ENCODE results near the gene SLC25A29.
"Not testable (repeated sequence)": the region's sequence is repeated elsewhere in the genome, so short reads cannot be mapped to it uniquely, and the experiment has no call there.

The SLC25A29 gene

DNA sequence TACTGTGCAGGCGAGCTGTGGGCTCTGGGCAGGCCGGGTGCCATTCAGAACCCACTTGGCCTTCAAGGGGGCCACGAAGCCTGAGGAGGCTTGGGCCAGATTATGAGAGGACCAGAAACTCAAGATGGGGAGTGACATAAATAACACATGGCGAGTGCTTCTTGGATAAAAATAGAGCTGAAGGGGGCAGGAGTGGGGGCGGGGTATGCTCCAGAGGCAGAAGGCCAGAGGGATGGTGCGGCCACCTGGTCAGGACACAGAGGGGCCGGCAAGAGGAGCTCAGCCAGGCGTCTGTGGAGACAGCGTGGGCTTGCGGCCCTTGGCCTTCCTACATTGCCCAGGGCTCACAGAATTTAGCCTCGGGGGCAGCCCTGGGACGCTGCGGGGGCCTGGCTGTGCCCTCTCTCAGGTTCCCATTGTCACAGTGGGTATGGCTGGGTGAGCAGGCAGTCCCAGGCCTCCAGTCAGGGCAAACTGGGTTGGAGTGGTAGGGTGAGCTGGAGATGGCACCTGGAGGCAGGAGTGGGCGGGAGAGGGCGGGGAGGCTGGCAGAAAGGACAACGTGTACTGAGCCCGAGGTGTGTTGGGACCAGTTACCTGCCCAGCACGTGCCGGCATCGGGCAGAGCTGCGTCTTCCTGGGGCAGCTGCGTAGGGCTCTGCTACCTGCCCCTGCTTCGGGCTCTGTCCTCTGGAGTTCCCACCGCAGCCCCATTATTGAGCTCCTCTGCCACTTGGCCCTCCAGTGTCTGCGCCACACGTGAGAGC lies 7.4 kb upstream of the SLC25A29 start:
- DNase-seq (ENCODE audit: low spot score in 2 of 2) (no peak), ATAC-seq (replicated peaks; ENCODE audit: extremely low read depth, poor library complexity, severe bottlenecking) (no peak)
- no peaks in the 10 kb centered on the region for H3K27me3 Mint-ChIP-seq
- no peak overlapping the region for H3K4me3 Mint-ChIP-seq
- no peaks in the 10 kb centered on the region for H3K9me3 Mint-ChIP-seq
- peaks cover 3% of the 10 kb centered on the region for H3K36me3 Mint-ChIP-seq (ENCODE audit: insufficient read depth)
- H3K27ac Mint-ChIP-seq (ENCODE audit: low read depth) = no peak overlapping the region
- peaks cover 16% of the 10 kb centered on the region for H3K4me1 Mint-ChIP-seq

DNA sequence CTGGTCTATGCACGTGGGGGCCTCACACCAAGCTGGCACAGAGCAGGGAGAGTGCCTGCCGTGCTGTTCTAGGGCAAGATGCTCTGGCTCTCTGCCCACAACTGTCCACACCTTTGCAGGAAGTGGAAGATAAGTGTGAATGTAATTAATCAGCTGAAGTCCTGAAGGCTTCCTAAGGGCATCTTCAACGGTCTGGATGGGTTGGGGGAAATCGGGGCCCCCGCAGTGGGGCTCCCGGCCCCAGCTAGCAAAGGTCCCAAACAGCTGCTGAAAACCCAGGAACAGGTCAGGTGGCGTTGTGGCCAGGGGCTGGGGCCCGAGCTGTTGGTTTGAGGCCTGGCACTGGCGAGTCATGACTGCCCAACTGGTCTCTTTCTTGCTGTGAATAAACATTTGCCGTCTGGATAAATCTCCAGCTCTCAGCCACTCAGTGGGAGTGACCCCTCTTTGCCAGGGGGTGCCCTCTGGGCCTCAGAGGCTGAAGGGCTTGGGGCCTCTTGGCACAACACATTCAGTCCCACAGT lies 6.7 kb upstream of the SLC25A29 start:
- no peaks in the 10 kb centered on the region for H3K27me3 Mint-ChIP-seq
- no peaks in the 10 kb centered on the region for H3K9me3 Mint-ChIP-seq
- peaks cover 16% of the 10 kb centered on the region for H3K4me1 Mint-ChIP-seq
- H3K4me3 Mint-ChIP-seq = no peak overlapping the region
- ATAC-seq (replicated peaks; ENCODE audit: extremely low read depth, poor library complexity, severe bottlenecking) (no peak), DNase-seq (ENCODE audit: low spot score in 2 of 2) (no peak)
- H3K27ac Mint-ChIP-seq (ENCODE audit: low read depth) = peak overlapping the region; percentile 58
- peaks cover 3% of the 10 kb centered on the region for H3K36me3 Mint-ChIP-seq (ENCODE audit: insufficient read depth)

DNA sequence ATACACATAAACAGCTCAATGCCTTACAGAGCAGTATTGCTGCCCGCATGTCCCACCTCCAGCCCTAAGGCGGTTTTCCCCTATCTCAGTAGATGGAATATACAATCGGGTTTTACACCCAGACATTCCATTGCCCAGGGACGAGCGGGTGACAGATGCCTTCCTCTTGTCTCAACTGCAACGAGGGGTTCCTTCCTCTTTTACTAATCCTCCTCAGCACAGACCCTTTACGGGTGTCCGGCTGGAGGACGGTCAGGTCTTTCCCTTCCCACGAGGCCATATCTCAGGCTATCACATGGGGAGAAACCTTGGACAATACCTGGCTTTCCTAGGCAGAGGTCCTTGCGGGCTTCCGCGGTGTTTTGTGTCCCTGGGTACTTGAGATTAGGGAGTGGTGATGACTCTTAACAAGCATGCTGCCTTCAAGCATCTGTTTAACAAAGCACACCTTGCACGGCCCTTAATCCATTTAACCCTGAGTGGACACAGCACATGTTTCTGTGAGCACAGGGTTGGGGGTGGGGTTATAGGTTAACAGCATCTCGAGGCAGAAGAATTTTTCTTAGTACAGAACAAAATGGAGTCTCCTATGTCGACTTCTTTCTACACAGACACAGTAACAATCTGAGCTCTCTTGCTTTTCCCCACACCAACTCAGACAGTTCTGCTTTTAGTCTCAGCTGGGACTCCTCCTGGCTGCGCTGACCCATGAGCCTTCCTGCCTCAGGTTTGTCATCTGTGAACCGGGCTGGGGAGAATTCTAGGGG lies 6.0 kb upstream of the SLC25A29 start:
- Mint-ChIP-seq H3K4me1 (peaks cover 16% of the 10 kb centered on the region), H3K27ac (ENCODE audit: low read depth) (peak overlapping the region; percentile 58)
- H3K4me3 Mint-ChIP-seq; H3K36me3 Mint-ChIP-seq (ENCODE audit: insufficient read depth); DNase-seq (ENCODE audit: low spot score in 2 of 2); H3K27me3 Mint-ChIP-seq; ATAC-seq (replicated peaks; ENCODE audit: extremely low read depth, poor library complexity, severe bottlenecking); H3K9me3 Mint-ChIP-seq: not testable (repeated sequence)

DNA sequence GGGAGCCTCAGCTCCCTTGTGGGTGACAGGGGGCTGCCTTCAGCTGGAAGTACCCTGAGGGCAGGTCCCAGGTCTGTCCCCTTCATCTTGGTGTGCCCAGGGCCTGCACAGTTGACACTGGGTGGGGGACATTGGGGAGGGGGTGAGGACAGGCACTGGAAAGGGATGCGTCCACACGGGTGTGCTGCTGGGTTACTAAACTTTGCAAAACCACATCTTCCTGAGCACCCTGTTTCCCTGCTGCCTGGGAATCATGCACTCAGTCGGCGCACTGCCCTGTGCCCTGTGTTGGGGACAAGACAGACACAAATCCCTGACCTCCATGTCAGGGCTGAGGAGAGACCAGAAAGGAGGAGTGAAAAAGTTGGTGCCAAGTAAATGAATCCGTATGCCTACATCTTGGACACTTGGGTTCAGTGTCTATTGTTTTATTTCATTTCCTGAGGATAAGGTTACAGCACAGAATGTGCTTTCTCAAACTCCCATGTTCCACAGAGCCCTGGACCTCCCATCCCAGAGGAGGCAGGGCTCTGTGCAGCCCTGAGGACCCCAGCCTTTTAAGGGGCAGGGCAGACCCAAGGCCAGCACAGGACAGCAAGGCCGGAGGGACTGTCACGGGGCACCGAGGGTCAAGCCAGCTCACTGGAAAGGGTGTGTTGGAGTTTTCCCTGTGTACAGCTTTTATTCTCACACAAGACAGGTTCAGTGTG lies 2.9 kb upstream of the SLC25A29 start:
- H3K9me3 Mint-ChIP-seq = no peaks in the 10 kb centered on the region
- DNase-seq (ENCODE audit: low spot score in 2 of 2) = no peak
- H3K27ac Mint-ChIP-seq (ENCODE audit: low read depth) = no peak overlapping the region
- H3K4me3 Mint-ChIP-seq = no peak overlapping the region
- no peak for ATAC-seq (replicated peaks; ENCODE audit: extremely low read depth, poor library complexity, severe bottlenecking)
- H3K4me1 Mint-ChIP-seq = peaks cover 25% of the 10 kb centered on the region
- peaks cover 6% of the 10 kb centered on the region for H3K36me3 Mint-ChIP-seq (ENCODE audit: insufficient read depth)
- H3K27me3 Mint-ChIP-seq = no peaks in the 10 kb centered on the region

DNA sequence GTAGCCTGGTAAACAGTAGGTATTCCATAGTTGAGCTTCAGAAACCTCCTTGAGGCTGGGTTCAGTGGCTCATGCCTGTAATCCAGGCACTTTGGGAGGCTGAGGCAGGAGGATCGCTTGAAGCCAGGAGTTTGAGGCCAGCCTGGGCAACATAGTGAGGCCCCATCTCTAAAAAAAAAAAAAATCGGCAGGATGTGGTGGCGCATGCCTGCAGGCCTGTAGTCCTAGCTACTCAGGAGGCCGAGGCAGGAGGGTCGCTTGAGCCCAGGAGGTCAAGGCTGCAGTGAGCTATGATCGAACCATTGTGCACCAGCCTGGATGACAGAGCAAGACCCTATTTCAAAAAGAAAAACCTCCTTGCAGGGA lies 2.2 kb upstream of the SLC25A29 start:
- DNase-seq (ENCODE audit: low spot score in 2 of 2); H3K36me3 Mint-ChIP-seq (ENCODE audit: insufficient read depth); H3K27ac Mint-ChIP-seq (ENCODE audit: low read depth); ATAC-seq (replicated peaks; ENCODE audit: extremely low read depth, poor library complexity, severe bottlenecking); H3K4me3 Mint-ChIP-seq; H3K9me3 Mint-ChIP-seq; H3K27me3 Mint-ChIP-seq: not testable (repeated sequence)
- H3K4me1 Mint-ChIP-seq = peaks cover 25% of the 10 kb centered on the region

DNA sequence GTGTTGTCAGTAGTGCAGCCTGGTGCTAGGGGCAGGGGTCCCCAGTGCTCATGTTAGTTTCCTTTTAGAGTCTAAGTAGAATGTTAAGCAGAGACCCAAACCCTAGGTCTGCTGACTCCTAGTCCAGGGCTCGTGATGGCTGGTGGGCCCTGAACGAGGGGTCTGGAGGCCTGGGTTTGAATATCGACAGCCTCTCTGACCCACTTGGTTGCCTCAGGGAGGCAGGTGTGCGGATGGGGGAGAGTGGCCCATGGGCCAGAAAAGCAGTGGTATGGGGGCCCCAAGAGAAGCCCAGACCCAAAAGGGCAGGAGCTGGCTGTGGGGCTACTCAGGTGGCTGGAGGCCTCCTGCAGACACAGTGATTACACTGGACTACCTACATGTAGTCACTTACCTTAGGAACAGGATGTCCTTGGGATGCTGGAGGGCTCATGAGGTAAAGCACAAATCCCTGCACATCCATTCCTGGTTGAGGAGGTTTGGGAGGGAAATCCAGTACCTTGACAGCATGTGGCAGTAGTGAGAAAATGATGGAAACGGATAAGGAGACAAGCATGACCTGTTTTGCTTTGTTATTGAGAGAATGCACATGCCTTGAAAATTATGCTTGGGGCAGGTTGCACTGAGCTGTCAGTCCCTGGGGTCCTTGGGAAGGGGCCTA lies 1.7 kb upstream of the SLC25A29 start:
- peak overlapping the region; percentile 70 for H3K4me3 Mint-ChIP-seq
- H3K9me3 Mint-ChIP-seq = no peaks in the 10 kb centered on the region
- no peaks in the 10 kb centered on the region for H3K27me3 Mint-ChIP-seq
- peaks cover 25% of the 10 kb centered on the region for H3K4me1 Mint-ChIP-seq
- DNase-seq (ENCODE audit: low spot score in 2 of 2) = no peak
- no peak overlapping the region for H3K27ac Mint-ChIP-seq (ENCODE audit: low read depth)
- no peak for ATAC-seq (replicated peaks; ENCODE audit: extremely low read depth, poor library complexity, severe bottlenecking)
- peaks cover 6% of the 10 kb centered on the region for H3K36me3 Mint-ChIP-seq (ENCODE audit: insufficient read depth)

DNA sequence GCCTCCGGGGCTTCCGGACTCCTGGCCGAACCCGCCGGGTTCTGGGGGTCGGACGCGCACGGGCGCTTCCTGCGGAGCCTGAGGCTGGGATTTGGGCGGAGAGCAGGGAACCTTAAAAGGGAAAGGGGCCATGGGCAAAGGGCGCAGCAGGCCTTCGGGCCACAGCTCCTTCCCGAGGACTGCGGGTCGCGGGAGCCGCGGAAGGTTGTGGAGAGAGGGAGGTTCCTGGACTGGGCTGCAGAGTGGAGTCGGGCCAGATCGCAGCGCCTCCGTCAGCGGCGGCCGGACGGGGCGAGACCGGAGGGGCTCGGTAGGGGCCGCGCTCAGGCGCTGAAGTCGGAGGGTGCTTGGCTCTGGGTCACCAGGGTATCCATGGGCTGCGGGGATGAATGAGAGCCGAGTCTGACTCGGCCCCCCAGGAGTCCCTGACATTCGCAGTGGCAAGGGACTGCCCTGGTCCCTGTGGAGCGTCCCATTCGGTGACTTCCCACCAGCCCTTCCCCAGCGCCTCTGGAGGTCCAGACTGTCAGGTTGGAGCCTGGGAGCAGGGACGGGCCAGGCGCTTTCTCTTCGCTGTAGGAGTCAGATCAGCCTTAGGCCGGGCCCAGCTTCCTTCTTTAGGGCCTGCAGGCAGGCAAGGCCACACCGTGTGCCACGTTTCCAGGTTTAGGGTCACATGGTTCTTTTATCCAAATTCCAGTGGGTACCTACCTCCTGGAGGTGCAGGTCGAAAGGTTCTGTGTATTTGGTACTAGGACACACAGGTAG lies 938 bp upstream of the SLC25A29 start:
- Mint-ChIP-seq H3K4me3 (peak overlapping the region; percentile 70), H3K9me3 (no peaks in the 10 kb centered on the region), H3K27ac (ENCODE audit: low read depth) (no peak overlapping the region), H3K4me1 (peaks cover 17% of the 10 kb centered on the region), H3K36me3 (ENCODE audit: insufficient read depth) (peaks cover 4% of the 10 kb centered on the region), H3K27me3 (no peaks in the 10 kb centered on the region)
- DNase-seq (ENCODE audit: low spot score in 2 of 2) (no peak), ATAC-seq (replicated peaks; ENCODE audit: extremely low read depth, poor library complexity, severe bottlenecking) (no peak)

DNA sequence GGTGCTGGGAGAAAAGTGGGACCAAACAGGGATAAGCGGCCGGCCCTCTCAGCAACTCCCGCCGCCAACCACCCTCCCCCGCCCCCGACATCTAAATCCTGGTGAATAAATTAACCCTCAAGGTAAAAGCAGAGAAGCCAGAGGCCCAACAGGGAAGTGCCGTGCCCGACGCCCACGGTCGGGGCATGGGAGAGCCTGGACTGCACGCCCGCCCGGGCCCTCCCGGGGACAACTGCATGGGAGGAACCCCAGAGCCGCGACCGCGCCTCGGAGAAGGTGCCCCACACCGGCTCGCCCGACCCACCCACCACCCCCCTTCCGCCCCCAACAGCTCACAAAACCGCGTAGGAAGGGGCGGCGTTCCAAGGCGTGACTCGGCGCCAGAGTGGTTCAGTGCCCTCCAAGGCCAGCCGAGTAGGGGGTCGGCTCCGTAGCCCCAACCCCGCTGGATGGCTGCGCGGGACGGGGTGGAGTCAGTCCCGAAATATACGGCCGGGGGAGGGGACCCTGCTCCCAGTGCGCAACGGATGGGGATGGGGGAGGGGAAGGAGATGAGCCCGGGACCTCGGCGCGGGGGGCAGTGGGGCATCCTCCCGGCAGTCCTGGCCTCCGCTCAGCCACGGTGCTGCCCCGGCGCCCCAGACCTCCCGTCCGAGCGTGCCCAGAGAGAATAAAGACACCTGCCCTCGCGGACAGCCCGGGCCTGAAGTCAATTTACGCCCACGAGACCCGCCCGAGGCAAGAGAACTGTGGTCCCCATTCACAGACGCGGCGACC lies 732 bp downstream of the SLC25A29 start:
- H3K4me1 Mint-ChIP-seq = peaks cover 9% of the 10 kb centered on the region
- H3K9me3 Mint-ChIP-seq = no peaks in the 10 kb centered on the region
- H3K27ac Mint-ChIP-seq (ENCODE audit: low read depth) = no peak overlapping the region
- H3K27me3 Mint-ChIP-seq = no peaks in the 10 kb centered on the region
- H3K4me3 Mint-ChIP-seq = peak overlapping the region; percentile 77
- peak in 1 of 2 donors; percentile 30 for DNase-seq (ENCODE audit: low spot score in 2 of 2)
- peaks cover 4% of the 10 kb centered on the region for H3K36me3 Mint-ChIP-seq (ENCODE audit: insufficient read depth)
- ATAC-seq (replicated peaks; ENCODE audit: extremely low read depth, poor library complexity, severe bottlenecking) = no peak

DNA sequence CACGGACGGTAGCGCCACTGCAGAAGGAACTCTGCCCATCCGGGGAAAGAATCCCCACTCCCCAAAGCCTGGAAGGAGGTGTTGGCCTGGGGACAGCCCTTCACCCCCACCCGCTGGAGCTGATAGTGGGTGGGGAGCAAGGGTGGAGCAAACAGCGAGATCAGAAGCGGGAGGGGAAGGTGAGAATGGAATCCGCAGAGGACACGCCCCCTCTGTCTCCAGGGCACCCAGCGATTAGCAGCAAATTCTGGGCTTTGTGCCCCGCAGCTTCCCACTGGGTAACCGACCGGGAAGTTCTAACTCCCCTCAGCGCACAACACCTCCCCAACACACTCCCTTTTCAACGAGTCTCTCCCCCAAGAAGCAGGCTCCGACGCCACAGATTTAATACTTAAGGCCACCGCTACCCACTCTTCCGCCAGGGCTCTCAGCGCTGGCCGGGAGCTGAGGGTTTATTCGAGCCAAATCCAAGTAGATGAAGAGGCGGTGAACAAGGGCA lies 1.4 kb downstream of the SLC25A29 start:
- ATAC-seq (replicated peaks; ENCODE audit: extremely low read depth, poor library complexity, severe bottlenecking) (no peak), DNase-seq (ENCODE audit: low spot score in 2 of 2) (no peak)
- peak overlapping the region; percentile 77 for H3K4me3 Mint-ChIP-seq
- H3K4me1 Mint-ChIP-seq = peaks cover 9% of the 10 kb centered on the region
- H3K27me3 Mint-ChIP-seq = no peaks in the 10 kb centered on the region
- peaks cover 4% of the 10 kb centered on the region for H3K36me3 Mint-ChIP-seq (ENCODE audit: insufficient read depth)
- no peaks in the 10 kb centered on the region for H3K9me3 Mint-ChIP-seq
- H3K27ac Mint-ChIP-seq (ENCODE audit: low read depth) = no peak overlapping the region

DNA sequence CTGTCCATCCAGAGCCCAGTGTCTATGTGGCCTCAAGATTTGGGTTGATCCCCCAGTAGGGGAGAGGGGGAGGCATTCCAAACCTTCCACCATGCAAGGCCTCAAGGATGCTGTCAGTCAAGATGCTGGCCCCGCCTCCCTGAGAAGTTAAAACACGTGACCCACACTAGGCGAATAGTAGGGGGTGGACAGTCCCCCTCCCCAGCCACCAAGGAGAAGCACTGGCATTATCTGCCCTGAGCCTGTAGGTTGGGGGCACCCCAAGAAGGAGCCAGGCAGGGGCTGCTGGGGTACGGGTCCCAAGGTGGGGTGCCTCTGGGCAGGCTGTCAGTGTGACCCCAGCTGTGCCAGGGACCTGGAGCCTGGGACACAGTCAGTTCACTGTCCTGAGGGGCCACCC lies 2.3 kb downstream of the SLC25A29 start:
- H3K4me3 Mint-ChIP-seq = no peak overlapping the region
- no peaks in the 10 kb centered on the region for H3K9me3 Mint-ChIP-seq
- ATAC-seq (replicated peaks; ENCODE audit: extremely low read depth, poor library complexity, severe bottlenecking) (no peak), DNase-seq (ENCODE audit: low spot score in 2 of 2) (no peak)
- peaks cover 9% of the 10 kb centered on the region for H3K4me1 Mint-ChIP-seq
- no peak overlapping the region for H3K27ac Mint-ChIP-seq (ENCODE audit: low read depth)
- no peaks in the 10 kb centered on the region for H3K27me3 Mint-ChIP-seq
- peaks cover 4% of the 10 kb centered on the region for H3K36me3 Mint-ChIP-seq (ENCODE audit: insufficient read depth)

DNA sequence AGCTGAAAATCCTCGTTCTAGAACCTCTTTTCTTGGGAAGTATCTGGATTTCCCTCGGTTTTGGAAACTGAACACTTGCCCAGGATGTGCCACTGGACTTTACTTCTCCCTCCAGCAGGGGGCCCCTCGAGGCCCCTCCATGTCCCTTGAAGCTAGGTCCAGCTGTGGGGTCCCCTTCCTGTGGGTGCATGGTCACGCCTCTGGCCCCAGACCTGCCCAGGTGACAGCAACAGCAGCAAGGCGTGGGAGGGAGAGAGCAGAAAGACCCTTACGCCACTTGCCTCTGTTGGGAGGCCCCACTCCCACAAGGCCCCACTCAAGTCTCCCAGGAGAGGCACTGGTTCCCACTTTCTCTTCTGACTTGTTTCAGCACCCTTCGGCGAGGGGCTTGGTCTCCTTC lies 3.1 kb downstream of the SLC25A29 start:
- no peak for DNase-seq (ENCODE audit: low spot score in 2 of 2)
- H3K9me3 Mint-ChIP-seq = no peaks in the 10 kb centered on the region
- H3K36me3 Mint-ChIP-seq (ENCODE audit: insufficient read depth) = peaks cover 4% of the 10 kb centered on the region
- H3K27ac Mint-ChIP-seq (ENCODE audit: low read depth) = no peak overlapping the region
- H3K27me3 Mint-ChIP-seq = no peaks in the 10 kb centered on the region
- H3K4me1 Mint-ChIP-seq = peaks cover 9% of the 10 kb centered on the region
- ATAC-seq (replicated peaks; ENCODE audit: extremely low read depth, poor library complexity, severe bottlenecking) = no peak
- H3K4me3 Mint-ChIP-seq = no peak overlapping the region
